CD4-positive, alpha-beta T cell (primary cell): ENCODE results near the gene PUS3. TPM values are rescaled to one million over a fixed set of nuclear protein-coding genes. Genes with fewer than 3 reads are reported as not detected.

Source experiments
- ATAC-seq: fragments of 200-7000 bp; cut with Tn5 transposase; one replicate; pipeline ENCODE4 v1.10.0; 2022; ENCODE audit warnings: mild to moderate bottlenecking; ENCODE audit not compliant: poor library complexity
- CTCF ChIA-PET: fragments of 350-600 bp; sonication (Branson Sonifier 250); formaldehyde crosslinking; loops from one replicate; lab custom pipeline; 2021; ENCODE audit warnings: antibody characterized with exemption, inconsistent platforms; lab: Charles Lee
- POLR2A ChIA-PET: fragments of 350-600 bp; sonication (Branson Sonifier 250); formaldehyde crosslinking; loops from one replicate; lab custom pipeline; 2021; ENCODE audit warnings: antibody characterized with exemption, inconsistent platforms; lab: Charles Lee
- DNase-seq, 14 experiments: peaks; one replicate each; pipeline ENCODE4 v3.0.0-alpha.2; 2013 to 2020; ENCODE audit warnings: mixed read lengths in 2 of 14
- H3K27ac ChIP-seq, 2 donors: one replicate each; pipeline versions ENCODE4 v1.5.1 to v1.7.0; 2013; ENCODE audit warnings: low read length in 2 of 2, low read depth in 1 of 2, mild to moderate bottlenecking in 1 of 2
- H3K27me3 ChIP-seq, 2 experiments: 1 replicate in 1 of 2; 2 replicates in 1 of 2; pipeline versions ENCODE4 v1.6.1 to v1.7.0; 2013; ENCODE audit warnings: low read length in 2 of 2, control low read depth in 1 of 2, mild to moderate bottlenecking in 1 of 2, moderate library complexity in 1 of 2; ENCODE audit not compliant: insufficient read depth in 2 of 2, control insufficient read depth in 1 of 2
- H3K36me3 ChIP-seq: one replicate; pipeline ENCODE4 v1.6.1; 2013; ENCODE audit warnings: low read length, control low read depth; ENCODE audit not compliant: insufficient read depth
- H3K4me1 ChIP-seq: one replicate; pipeline ENCODE4 v1.6.1; 2013; ENCODE audit warnings: low read length, control low read depth; ENCODE audit not compliant: insufficient read depth
- H3K4me3 ChIP-seq: one replicate; pipeline ENCODE4 v1.5.1; 2013; ENCODE audit warnings: mild to moderate bottlenecking, low read length, moderate library complexity
- H3K9me3 ChIP-seq, 2 experiments: 1 replicate in 1 of 2; 2 replicates in 1 of 2; pipeline versions ENCODE4 v1.6.1 to v1.7.0; 2013; ENCODE audit warnings: low read length in 2 of 2, mild to moderate bottlenecking in 2 of 2, control low read depth in 1 of 2, moderate library complexity in 1 of 2; ENCODE audit not compliant: control insufficient read depth in 1 of 2, insufficient read depth in 1 of 2
- H3K27ac Mint-ChIP-seq: one replicate; pipeline ENCODE4 v1.8.0; 2020; ENCODE audit warnings: mixed read lengths
- H3K27me3 Mint-ChIP-seq: one replicate; pipeline ENCODE4 v1.8.0; 2021; ENCODE audit warnings: mixed read lengths
- H3K36me3 Mint-ChIP-seq: one replicate; pipeline ENCODE4 v1.8.0; 2021; ENCODE audit warnings: low read depth, mixed read lengths
- H3K4me1 Mint-ChIP-seq: one replicate; pipeline ENCODE4 v1.8.0; 2021; ENCODE audit warnings: low read depth, mixed read lengths
- H3K4me3 Mint-ChIP-seq: one replicate; pipeline ENCODE4 v1.8.0; 2020; ENCODE audit warnings: mild to moderate bottlenecking, mixed read lengths
- H3K9me3 Mint-ChIP-seq: one replicate; pipeline ENCODE4 v1.8.0; 2020; ENCODE audit warnings: mixed read lengths
- intact Hi-C, 2 experiments: fragments of 100-400 bp; cut with DNase I in 1 of 2; cut with micrococcal nuclease in 1 of 2; formaldehyde crosslinking; loops; one replicate each; pipeline versions ENCODE4 v1.15.1 to v1.9.0; 2023 to 2025; cut with DNase I, micrococcal nuclease
- polyA plus RNA-seq, 2 donors: library from polyadenylated mRNA; unstranded; fragments of 120-200 nt; gene quantifications; one replicate each; pipeline ENCODE4 v1.2.1, GENCODE V29; 2013
- total RNA-seq, 174 experiments: library from RNA in 2 of 174; stranded (reverse) in 2 of 174; gene quantifications; one replicate each; pipeline ENCODE4 v1.2.3 and lab custom pipeline; 2021 to 2026
- TF ChIP-seq, protein P1 (sequence below): fragments of 200-600 bp; IDR thresholded peaks from one replicate; pipeline ENCODE4 v1.8.0; 2022; ENCODE audit warnings: antibody characterized with exemption, mild to moderate bottlenecking

Gene PUS3, protein sequence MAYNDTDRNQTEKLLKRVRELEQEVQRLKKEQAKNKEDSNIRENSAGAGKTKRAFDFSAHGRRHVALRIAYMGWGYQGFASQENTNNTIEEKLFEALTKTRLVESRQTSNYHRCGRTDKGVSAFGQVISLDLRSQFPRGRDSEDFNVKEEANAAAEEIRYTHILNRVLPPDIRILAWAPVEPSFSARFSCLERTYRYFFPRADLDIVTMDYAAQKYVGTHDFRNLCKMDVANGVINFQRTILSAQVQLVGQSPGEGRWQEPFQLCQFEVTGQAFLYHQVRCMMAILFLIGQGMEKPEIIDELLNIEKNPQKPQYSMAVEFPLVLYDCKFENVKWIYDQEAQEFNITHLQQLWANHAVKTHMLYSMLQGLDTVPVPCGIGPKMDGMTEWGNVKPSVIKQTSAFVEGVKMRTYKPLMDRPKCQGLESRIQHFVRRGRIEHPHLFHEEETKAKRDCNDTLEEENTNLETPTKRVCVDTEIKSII
- total RNA-seq: 1 to 10 TPM; 6.0 to 7.3 TPM
- 12.7 TPM for polyA plus RNA-seq (2013, experiment 1 of 2)
- polyA plus RNA-seq (2013, experiment 2 of 2): 12.6 TPM
- total RNA-seq (lab: John Stamatoyannopoulos, UW): 7.1 to 50.8 (median 20.2) reads per million in 172 experiments

DNA sequence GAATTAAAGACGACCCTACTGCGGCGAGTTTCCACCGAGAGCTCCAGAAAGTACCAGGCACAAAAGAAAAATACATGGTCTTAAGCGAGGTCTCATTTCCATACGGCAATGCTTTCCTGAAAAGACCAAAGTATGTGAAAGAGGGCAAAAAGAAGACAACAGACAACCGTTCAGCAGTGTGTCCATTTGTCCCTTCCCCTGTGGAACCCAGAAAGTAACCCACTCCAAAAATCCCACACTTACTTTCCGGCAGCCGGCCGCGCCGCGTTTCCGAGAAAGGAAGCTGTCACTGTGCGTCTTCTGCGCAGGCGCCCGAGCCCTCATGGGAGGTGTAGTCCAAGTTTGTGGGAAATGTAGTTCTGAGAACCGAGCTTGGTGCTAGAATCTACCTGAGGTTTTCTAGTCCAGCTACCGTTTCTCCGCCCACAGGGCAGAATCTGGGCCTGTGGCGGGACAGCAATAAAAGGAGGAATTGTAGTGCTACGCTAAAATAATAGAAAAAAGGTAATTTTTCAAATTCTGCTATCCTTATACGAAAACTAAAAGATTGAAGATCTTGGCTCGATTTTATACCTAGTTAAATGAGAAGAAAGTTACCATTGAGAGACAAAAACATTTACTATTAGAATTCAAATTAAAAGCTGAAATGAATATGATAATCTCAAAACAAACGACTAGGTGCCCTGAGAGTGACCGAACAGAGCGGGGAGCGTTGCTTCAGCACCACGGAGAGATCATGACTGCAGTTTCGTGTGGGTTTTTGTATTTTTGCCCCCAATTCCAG, at the start of gene PUS3:
PUS3 (minus strand) TSS at position 280 of the 784 bp plus-strand sequence. CDS start 6,922 bp downstream, outside the sequence.
- H3K36me3 Mint-ChIP-seq: peaks cover 28% of the 10 kb centered on the region
- TF ChIP-seq, protein P1, sequence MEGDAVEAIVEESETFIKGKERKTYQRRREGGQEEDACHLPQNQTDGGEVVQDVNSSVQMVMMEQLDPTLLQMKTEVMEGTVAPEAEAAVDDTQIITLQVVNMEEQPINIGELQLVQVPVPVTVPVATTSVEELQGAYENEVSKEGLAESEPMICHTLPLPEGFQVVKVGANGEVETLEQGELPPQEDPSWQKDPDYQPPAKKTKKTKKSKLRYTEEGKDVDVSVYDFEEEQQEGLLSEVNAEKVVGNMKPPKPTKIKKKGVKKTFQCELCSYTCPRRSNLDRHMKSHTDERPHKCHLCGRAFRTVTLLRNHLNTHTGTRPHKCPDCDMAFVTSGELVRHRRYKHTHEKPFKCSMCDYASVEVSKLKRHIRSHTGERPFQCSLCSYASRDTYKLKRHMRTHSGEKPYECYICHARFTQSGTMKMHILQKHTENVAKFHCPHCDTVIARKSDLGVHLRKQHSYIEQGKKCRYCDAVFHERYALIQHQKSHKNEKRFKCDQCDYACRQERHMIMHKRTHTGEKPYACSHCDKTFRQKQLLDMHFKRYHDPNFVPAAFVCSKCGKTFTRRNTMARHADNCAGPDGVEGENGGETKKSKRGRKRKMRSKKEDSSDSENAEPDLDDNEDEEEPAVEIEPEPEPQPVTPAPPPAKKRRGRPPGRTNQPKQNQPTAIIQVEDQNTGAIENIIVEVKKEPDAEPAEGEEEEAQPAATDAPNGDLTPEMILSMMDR: no peak
- intact Hi-C loops: loop anchor here (1.0 to 5.0 kb wide), 7 partner anchors 16 to 1276 kb away; partner anchors contain the start of genes HYLS1 (in 2 of the 2), CHEK1 (in 1 of the 2), FOXRED1 (in 1 of the 2) and SRPRA (in 1 of the 2)
- peak within 1 kb of the TSS; percentile 86 for H3K4me3 ChIP-seq
- DNase-seq: peak; percentile 75 to 92 (median 84)
- peaks cover 46% of the 10 kb centered on the region for H3K4me1 Mint-ChIP-seq
- peak within 1 kb of the TSS; percentile 88 for H3K27ac Mint-ChIP-seq
- CTCF ChIA-PET: interaction anchor here (0.7 to 1.6 kb wide), 3 partner anchors 10 to 28 kb away, joined by 3 to 4 read pairs (median 3); no protein-coding TSS in a partner anchor
- H3K9me3 ChIP-seq: peaks cover 0 to 6% of the 10 kb centered on the region in 2 experiments
- peaks cover 29% of the 10 kb centered on the region for H3K4me1 ChIP-seq
- peak within 1 kb of the TSS; percentile 55 for H3K27ac ChIP-seq
- H3K27me3 ChIP-seq: peaks cover 9 to 27% of the 10 kb centered on the region in 2 experiments
- H3K27me3 Mint-ChIP-seq: peaks cover 41% of the 10 kb centered on the region
- H3K4me3 Mint-ChIP-seq: peak within 1 kb of the TSS; percentile 95
- peaks cover 15% of the 10 kb centered on the region for H3K36me3 ChIP-seq
- H3K9me3 Mint-ChIP-seq: no peaks in the 10 kb centered on the region
- POLR2A ChIA-PET: interaction anchor here (0.6 to 2.5 kb wide), 11 partner anchors 13 to 577 kb away, joined by 3 to 67 read pairs (median 6); partner anchors contain the start of genes CDON, CHEK1, DCPS and FAM118B
- ATAC-seq: peak; percentile 93

DNA sequence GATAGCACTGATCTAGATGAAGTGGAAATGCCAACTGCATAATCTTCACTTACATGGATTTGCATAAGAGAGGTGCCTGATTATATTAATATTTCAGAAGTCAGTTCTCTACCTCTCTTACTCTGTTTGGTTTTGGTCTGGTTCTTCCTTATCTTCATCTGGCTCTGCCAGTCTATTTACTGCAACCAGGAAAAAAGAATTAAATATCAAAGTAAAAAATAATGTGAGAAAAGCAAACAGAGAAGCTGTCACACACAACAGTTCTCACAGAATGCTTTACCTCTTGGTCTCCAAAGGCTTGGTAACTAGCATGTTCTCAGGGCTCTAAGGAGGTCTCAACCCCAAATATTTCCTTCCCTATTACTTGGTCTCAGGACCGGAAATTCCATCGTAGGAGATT, 49.6 kb upstream of the PUS3 start:
- no peak for DNase-seq
- H3K4me1 ChIP-seq: no peaks in the 10 kb centered on the region
- H3K4me1 Mint-ChIP-seq: peaks cover 2% of the 10 kb centered on the region
- no peaks in the 10 kb centered on the region for H3K9me3 Mint-ChIP-seq
- ChIA-PET CTCF (no interaction called here), POLR2A (no interaction called here)
- no peak for ATAC-seq
- H3K4me3 ChIP-seq: no peak overlapping the region
- intact Hi-C loops: no loop called here
- H3K27ac ChIP-seq: no peak overlapping the region
- no peaks in the 10 kb centered on the region for H3K27me3 Mint-ChIP-seq
- no peak overlapping the region for H3K27ac Mint-ChIP-seq
- no peaks in the 10 kb centered on the region for H3K36me3 ChIP-seq
- no peaks in the 10 kb centered on the region for H3K36me3 Mint-ChIP-seq
- no peaks in the 10 kb centered on the region for H3K9me3 ChIP-seq
- H3K27me3 ChIP-seq: no peaks in the 10 kb centered on the region
- TF ChIP-seq, protein P1: no peak
- no peak overlapping the region for H3K4me3 Mint-ChIP-seq

DNA sequence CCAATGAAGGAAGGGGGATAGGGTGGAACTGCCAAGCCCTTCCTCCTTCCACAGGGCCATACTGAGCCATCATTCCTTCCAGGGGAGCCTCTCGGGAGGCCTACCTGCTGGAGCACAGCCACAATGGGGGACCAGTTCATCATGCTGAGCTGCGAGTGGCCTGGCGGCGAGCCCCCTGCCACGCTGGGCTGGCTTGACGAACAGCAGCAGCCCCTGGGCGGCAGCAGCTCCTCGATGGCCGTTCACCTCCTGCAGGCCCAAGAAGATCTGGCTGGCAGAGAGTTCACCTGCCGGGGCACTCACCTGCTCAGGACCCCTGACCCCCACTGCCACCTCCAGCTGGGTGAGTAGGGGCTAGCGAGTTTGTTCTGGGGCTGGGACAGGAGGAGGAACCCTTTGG, 48.7 kb upstream of the PUS3 start:
- no peaks in the 10 kb centered on the region for H3K27me3 Mint-ChIP-seq
- ATAC-seq (no peak), DNase-seq (no peak)
- intact Hi-C loops: no loop called here
- no peaks in the 10 kb centered on the region for H3K4me1 Mint-ChIP-seq
- no peaks in the 10 kb centered on the region for H3K36me3 Mint-ChIP-seq
- H3K9me3 Mint-ChIP-seq: no peaks in the 10 kb centered on the region
- Histone ChIP-seq H3K27ac (no peak overlapping the region), H3K9me3 (no peaks in the 10 kb centered on the region), H3K27me3 (no peaks in the 10 kb centered on the region), H3K36me3 (no peaks in the 10 kb centered on the region), H3K4me3 (no peak overlapping the region), H3K4me1 (no peaks in the 10 kb centered on the region)
- no peak overlapping the region for H3K4me3 Mint-ChIP-seq
- TF ChIP-seq, protein P1: no peak
- H3K27ac Mint-ChIP-seq: no peak overlapping the region
- ChIA-PET POLR2A (no interaction called here), CTCF (no interaction called here)
